ENCODE results near the gene RAI1.

The RAI1 gene

GRCh38 chr17:17749025-17749772, 67.9 kb downstream of the RAI1 start:
- DNase-seq (ENCODE audit: low spot score): no peak
- no peak for FAIRE-seq

- DNase-seq (ENCODE audit: low spot score): peak; percentile 46
Measured at GRCh38 chr17:17749921-17750320, 68.7 kb downstream of the RAI1 start.

GRCh38 chr17:17750881-17751280, 69.6 kb downstream of the RAI1 start:
- DNase-seq (ENCODE audit: low spot score): no peak
- no peak for FAIRE-seq

More at GRCh38 chr17:17749921-17750320, 68.7 kb downstream of the RAI1 start:
- FAIRE-seq: no peak

GRCh38 chr17:17751489-17752088, 70.3 kb downstream of the RAI1 start:
- DNase-seq (ENCODE audit: low spot score) (no peak), FAIRE-seq (no peak)

- no peak for FAIRE-seq
Measured at GRCh38 chr17:17752089-17752820, 71.0 kb downstream of the RAI1 start.

GRCh38 chr17:17752821-17753321, 71.6 kb downstream of the RAI1 start:
- DNase-seq (ENCODE audit: low spot score): no peak
- no peak for FAIRE-seq

More at GRCh38 chr17:17752089-17752820, 71.0 kb downstream of the RAI1 start:
- DNase-seq (ENCODE audit: low spot score): peak; percentile 95

GRCh38 chr17:17754719-17755686, 73.7 kb downstream of the RAI1 start:
- DNase-seq (ENCODE audit: low spot score) (no peak), FAIRE-seq (no peak)

- no peak for FAIRE-seq
Measured at GRCh38 chr17:17755715-17756114, 74.5 kb downstream of the RAI1 start.

GRCh38 chr17:17757391-17757791, 76.1 kb downstream of the RAI1 start:
- DNase-seq (ENCODE audit: low spot score): no peak
- no peak for FAIRE-seq

More at GRCh38 chr17:17755715-17756114, 74.5 kb downstream of the RAI1 start:
- DNase-seq (ENCODE audit: low spot score): no peak

- DNase-seq (ENCODE audit: low spot score) (no peak), FAIRE-seq (no peak)
Measured at GRCh38 chr17:17757956-17758845, 76.9 kb downstream of the RAI1 start.

- FAIRE-seq: no peak
- DNase-seq (ENCODE audit: low spot score): no peak
Measured at GRCh38 chr17:17758941-17759563, 77.8 kb downstream of the RAI1 start.

GRCh38 chr17:17760350-17760749, 79.1 kb downstream of the RAI1 start:
- DNase-seq (ENCODE audit: low spot score) (no peak), FAIRE-seq (no peak)

- no peak for DNase-seq (ENCODE audit: low spot score)
- FAIRE-seq: no peak
Measured at GRCh38 chr17:17760872-17761550, 79.8 kb downstream of the RAI1 start.

- FAIRE-seq (no peak), DNase-seq (ENCODE audit: low spot score) (no peak)
Measured at GRCh38 chr17:17761894-17762743, 80.9 kb downstream of the RAI1 start.

GRCh38 chr17:17762744-17763105, 81.5 kb downstream of the RAI1 start:
- FAIRE-seq (no peak), DNase-seq (ENCODE audit: low spot score) (no peak)

- DNase-seq (ENCODE audit: low spot score): no peak
- no peak for FAIRE-seq
Measured at GRCh38 chr17:17763136-17763535, 81.9 kb downstream of the RAI1 start.

- no peak for FAIRE-seq
- no peak for DNase-seq (ENCODE audit: low spot score)
Measured at GRCh38 chr17:17763734-17764133, 82.5 kb downstream of the RAI1 start.

All from urothelium cell line (cell line).